Liver (tissue), 3 donors: ENCODE measurements around the gene ANKRD6.

Source experiments
- CTCF ChIP-seq: fragments of 150-350 bp; IDR thresholded peaks from 2 replicates; pipeline ENCODE4 v1.5.1; 2017; ENCODE audit warnings: improper control_type of control experiment, low read depth, low read length; ENCODE audit not compliant: missing input control
- EGR1 ChIP-seq, 2 donors: IDR thresholded peaks; 2 replicates each; pipeline ENCODE4 v1.6.1; 2016 to 2018; ENCODE audit warnings: antibody characterized with exemption in 2 of 2, low read depth in 2 of 2
- FOXA1 ChIP-seq: IDR thresholded peaks from 2 replicates; pipeline ENCODE4 v1.6.1; 2016; ENCODE audit warnings: antibody characterized with exemption
- JUND ChIP-seq, 2 donors: IDR thresholded peaks; 2 replicates each; pipeline ENCODE4 v1.6.1; 2016; ENCODE audit warnings: antibody characterized with exemption in 2 of 2
- MAX ChIP-seq: IDR thresholded peaks from 2 replicates; pipeline ENCODE4 v1.6.1; 2016; ENCODE audit warnings: antibody characterized with exemption
- NR2F2 ChIP-seq: IDR thresholded peaks from 2 replicates; pipeline ENCODE4 v1.6.1; 2016; ENCODE audit warnings: antibody characterized with exemption
- RAD21 ChIP-seq, 2 donors: IDR thresholded peaks; 2 replicates each; pipeline ENCODE4 v1.6.1; 2016; ENCODE audit warnings: antibody characterized with exemption in 2 of 2, mild to moderate bottlenecking in 2 of 2
- RXRA ChIP-seq, 2 donors: IDR thresholded peaks; 2 replicates each; pipeline ENCODE4 v1.6.1; 2017 to 2018; ENCODE audit warnings: antibody characterized with exemption in 2 of 2, mild to moderate bottlenecking in 1 of 2
- SP1 ChIP-seq: IDR thresholded peaks from 2 replicates; pipeline ENCODE4 v1.6.1; 2018; ENCODE audit warnings: antibody characterized with exemption, mild to moderate bottlenecking
- TAF1 ChIP-seq: conservative IDR thresholded peaks from 2 replicates; pipeline ENCODE4 v1.6.1; 2016; ENCODE audit warnings: antibody characterized with exemption, mild to moderate bottlenecking
- YY1 ChIP-seq: IDR thresholded peaks from 2 replicates; pipeline ENCODE4 v1.6.1; 2016; ENCODE audit warnings: antibody characterized with exemption, mild to moderate bottlenecking
- ZBTB33 ChIP-seq: IDR thresholded peaks from 2 replicates; pipeline ENCODE4 v1.6.1; 2016; ENCODE audit warnings: antibody characterized with exemption
- TF ChIP-seq, protein P1 (sequence below): IDR thresholded peaks from 2 replicates; pipeline ENCODE4 v1.6.1; 2016; ENCODE audit warnings: antibody characterized with exemption, mild to moderate bottlenecking
- TF ChIP-seq, protein P2 (sequence below): IDR thresholded peaks from 2 replicates; pipeline ENCODE4 v1.6.1; 2016; ENCODE audit warnings: antibody characterized with exemption
- donor health status: healthy.
- donor health status: healthy.

DNA sequence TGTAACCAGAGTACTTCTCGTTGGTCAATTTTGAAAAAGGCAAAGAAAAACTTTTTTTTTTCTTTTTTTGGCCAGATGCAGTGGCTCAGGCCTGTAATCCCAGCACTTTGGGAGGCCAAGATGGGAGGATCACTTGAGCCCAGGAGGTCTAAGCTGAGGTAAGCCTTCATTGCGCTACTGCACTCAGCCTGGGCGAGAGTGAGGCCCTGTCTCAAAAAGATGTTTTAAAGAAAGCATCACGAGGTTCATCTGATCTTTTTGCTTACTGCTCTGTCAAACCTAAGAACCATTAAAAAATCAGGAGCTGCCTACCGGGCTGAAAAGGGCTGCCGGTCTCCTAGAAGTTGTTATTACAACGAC is 205.0 kb downstream of the ANKRD6 start:
- TF ChIP-seq CTCF, result no peak
- no peak for TF ChIP-seq ZBTB33
- TF ChIP-seq YY1, result no peak
- TF ChIP-seq, protein P1, sequence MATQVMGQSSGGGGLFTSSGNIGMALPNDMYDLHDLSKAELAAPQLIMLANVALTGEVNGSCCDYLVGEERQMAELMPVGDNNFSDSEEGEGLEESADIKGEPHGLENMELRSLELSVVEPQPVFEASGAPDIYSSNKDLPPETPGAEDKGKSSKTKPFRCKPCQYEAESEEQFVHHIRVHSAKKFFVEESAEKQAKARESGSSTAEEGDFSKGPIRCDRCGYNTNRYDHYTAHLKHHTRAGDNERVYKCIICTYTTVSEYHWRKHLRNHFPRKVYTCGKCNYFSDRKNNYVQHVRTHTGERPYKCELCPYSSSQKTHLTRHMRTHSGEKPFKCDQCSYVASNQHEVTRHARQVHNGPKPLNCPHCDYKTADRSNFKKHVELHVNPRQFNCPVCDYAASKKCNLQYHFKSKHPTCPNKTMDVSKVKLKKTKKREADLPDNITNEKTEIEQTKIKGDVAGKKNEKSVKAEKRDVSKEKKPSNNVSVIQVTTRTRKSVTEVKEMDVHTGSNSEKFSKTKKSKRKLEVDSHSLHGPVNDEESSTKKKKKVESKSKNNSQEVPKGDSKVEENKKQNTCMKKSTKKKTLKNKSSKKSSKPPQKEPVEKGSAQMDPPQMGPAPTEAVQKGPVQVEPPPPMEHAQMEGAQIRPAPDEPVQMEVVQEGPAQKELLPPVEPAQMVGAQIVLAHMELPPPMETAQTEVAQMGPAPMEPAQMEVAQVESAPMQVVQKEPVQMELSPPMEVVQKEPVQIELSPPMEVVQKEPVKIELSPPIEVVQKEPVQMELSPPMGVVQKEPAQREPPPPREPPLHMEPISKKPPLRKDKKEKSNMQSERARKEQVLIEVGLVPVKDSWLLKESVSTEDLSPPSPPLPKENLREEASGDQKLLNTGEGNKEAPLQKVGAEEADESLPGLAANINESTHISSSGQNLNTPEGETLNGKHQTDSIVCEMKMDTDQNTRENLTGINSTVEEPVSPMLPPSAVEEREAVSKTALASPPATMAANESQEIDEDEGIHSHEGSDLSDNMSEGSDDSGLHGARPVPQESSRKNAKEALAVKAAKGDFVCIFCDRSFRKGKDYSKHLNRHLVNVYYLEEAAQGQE, result no peak
- TF ChIP-seq, protein P2, sequence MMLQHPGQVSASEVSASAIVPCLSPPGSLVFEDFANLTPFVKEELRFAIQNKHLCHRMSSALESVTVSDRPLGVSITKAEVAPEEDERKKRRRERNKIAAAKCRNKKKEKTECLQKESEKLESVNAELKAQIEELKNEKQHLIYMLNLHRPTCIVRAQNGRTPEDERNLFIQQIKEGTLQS, result no peak
- no peak for TF ChIP-seq RAD21 (IDR thresholded peaks at IDR 0.05)
- TF ChIP-seq JUND (IDR thresholded peaks at IDR 0.05), result no peak
- no peak for TF ChIP-seq EGR1 (IDR thresholded peaks at IDR 0.05; ENCODE audit: low read depth in 2 of 2)
- TF ChIP-seq SP1, result no peak
- TF ChIP-seq MAX, result no peak
- no peak for TF ChIP-seq RXRA (IDR thresholded peaks at IDR 0.05)
- no peak for TF ChIP-seq TAF1
- TF ChIP-seq FOXA1, result no peak
- no peak for TF ChIP-seq NR2F2
